ENCODE data around the gene POM121L2. TPM values are rescaled to one million over a fixed set of nuclear protein-coding genes. Genes with fewer than 3 reads are reported as not detected.

POM121L2 gene
- total RNA-seq, 1 experiment from 2014 or later: not detected

DNA sequence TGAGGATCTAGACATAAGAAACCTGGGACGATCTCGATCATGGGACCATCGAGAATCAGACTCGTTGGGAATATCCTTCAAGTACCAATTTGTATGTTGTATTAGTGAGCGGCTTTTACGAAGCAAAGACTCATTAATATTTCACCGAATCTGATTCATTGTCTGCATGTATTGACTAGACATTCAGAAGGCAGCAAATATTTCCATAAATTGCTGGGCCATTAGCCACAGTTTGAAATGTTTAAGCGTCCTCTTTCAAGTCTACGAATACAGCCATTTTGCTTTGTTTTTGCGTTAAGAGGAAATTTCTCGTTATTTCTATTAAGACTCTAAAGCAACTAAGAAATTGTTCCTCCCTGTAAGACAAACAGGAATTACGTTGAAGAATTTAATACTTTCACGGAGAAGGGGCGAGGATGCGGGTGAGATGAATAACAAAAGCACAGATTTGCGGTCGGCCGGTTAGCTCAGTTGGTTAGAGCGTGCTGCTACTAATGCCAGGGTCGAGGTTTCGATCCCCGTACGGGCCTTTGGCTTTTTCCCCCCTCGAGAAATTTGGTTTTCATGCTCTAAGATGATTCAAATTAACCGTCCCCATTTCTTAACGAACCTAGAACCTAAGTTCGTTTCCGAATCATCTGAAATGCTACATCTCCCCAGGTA lies 18.5 kb downstream of the POM121L2 start:
- H2AFZ ChIP-seq (ENCODE audit: low read length): no peak overlapping the region
- no peak overlapping the region for H3T11ph ChIP-seq (ENCODE audit: low read length)
- H3K4me2 ChIP-seq (ENCODE audit: insufficient read depth, insufficient read length, low read length): peak overlapping the region; percentile 75
- H3K27me3 Mint-ChIP-seq (ENCODE audit: low read depth): peaks cover 52% of the 10 kb centered on the region
- H3K36me3 Mint-ChIP-seq (ENCODE audit: insufficient read depth in 1 of 3, low read depth in 3 of 3): no peaks in the 10 kb centered on the region; a peak in 1 of 7 replicates
- H2BK120ac ChIP-seq (ENCODE audit: low read depth, low read length, poor library complexity, severe bottlenecking): no peak overlapping the region
- H3K27ac Mint-ChIP-seq: no peak overlapping the region
- peaks cover 29% of the 10 kb centered on the region for H3K23me2 ChIP-seq (ENCODE audit: insufficient read length, low read depth, low read length, poor library complexity, severe bottlenecking)
- H3K4ac ChIP-seq (ENCODE audit: low read depth, low read length): no peak overlapping the region
- H3K9ac ChIP-seq (ENCODE audit: extremely low read depth, insufficient read length, low read length): no peak overlapping the region
- no peak overlapping the region for H4K5ac ChIP-seq (ENCODE audit: insufficient read length, low read depth, low read length)
- H2BK20ac ChIP-seq (ENCODE audit: low read depth, low read length, poor library complexity, severe bottlenecking): no peak overlapping the region
- no peaks in the 10 kb centered on the region; the same call in 1 of the 2 replicates for H3K27me3 ChIP-seq (ENCODE audit: insufficient read depth, low read length)
- DNase-seq: peak; percentile 60
- H3K14ac ChIP-seq (ENCODE audit: insufficient read depth, low read length): no peak overlapping the region
- H3K4me1 Mint-ChIP-seq: peaks cover 41 to 57% of the 10 kb centered on the region in 2 experiments
- TF ChIP-seq CTCF (conservative IDR thresholded peaks at IDR 0.05): no peak
- WGBS (ENCODE audit: extremely low coverage, insufficient read length, low lambda C conversion rate): no CpG with 5 or more reads among the region's 28 CpGs
- peak overlapping the region; percentile 55 to 78 for H3K4me3 Mint-ChIP-seq
- H3K9me3 ChIP-seq (ENCODE audit: control insufficient read depth, low read depth, low read length): no peaks in the 10 kb centered on the region
- no peak overlapping the region for H3K23ac ChIP-seq (ENCODE audit: insufficient read length, low read depth, low read length)
- no peak overlapping the region for H4K8ac ChIP-seq (replicated peaks; ENCODE audit: insufficient read length, low read depth, low read length)
- H4K91ac ChIP-seq (ENCODE audit: insufficient read length, low read depth, low read length): no peak overlapping the region
- H2BK15ac ChIP-seq (ENCODE audit: low read depth, low read length): no peak overlapping the region
- no peak overlapping the region for H2AK5ac ChIP-seq (ENCODE audit: insufficient read length, low read length)
- no peak overlapping the region for H3K27ac ChIP-seq (ENCODE audit: insufficient read length, low read depth, low read length)
- H3K9me3 Mint-ChIP-seq: no peaks in the 10 kb centered on the region; a peak in 2 of 5 replicates
- no peaks in the 10 kb centered on the region for H4K20me1 ChIP-seq (ENCODE audit: control insufficient read depth, insufficient read depth, insufficient read length)
- H3K79me2 ChIP-seq (ENCODE audit: insufficient read depth, low read length): no peaks in the 10 kb centered on the region
- H2BK12ac ChIP-seq (ENCODE audit: insufficient read length, low read depth, low read length): no peak overlapping the region
- no peaks in the 10 kb centered on the region; the same call in 1 of the 2 replicates for H3K4me1 ChIP-seq (ENCODE audit: insufficient read depth, low read length)
- H2BK5ac ChIP-seq (ENCODE audit: insufficient read length, low read length): no peak overlapping the region
- H3K56ac ChIP-seq (ENCODE audit: insufficient read length, low read depth, low read length): no peak overlapping the region
- no peaks in the 10 kb centered on the region for H3K79me1 ChIP-seq (ENCODE audit: insufficient read depth, low read depth, low read length, poor library complexity, severe bottlenecking)
- H3K18ac ChIP-seq (ENCODE audit: insufficient read length, low read depth, low read length): no peak overlapping the region
